22Rv1 (cell line): ENCODE results near the gene RAP2C.

Source experiments
- CTCF ChIP-seq: fragments of 450-650 bp; IDR thresholded peaks from 2 replicates; pipeline ENCODE4 v1.5.1; 2017; ENCODE audit warnings: mild to moderate bottlenecking
- ZFX ChIP-seq: fragments of 450-650 bp; IDR thresholded peaks from 2 replicates; pipeline ENCODE4 v1.6.1; 2017; ENCODE audit warnings: antibody characterized with exemption, borderline replicate concordance

GRCh38 chrX:132188175-132188574, 31.1 kb downstream of the RAP2C start:
- TF ChIP-seq CTCF (no peak), ZFX (no peak)
